ENCODE results near the gene CAT. TPM values are rescaled to one million over a fixed set of nuclear protein-coding genes. Genes with fewer than 3 reads are reported as not detected.

The CAT gene
- polyA plus RNA-seq, 1 of the 3 experiments (the other 2 are of a cell fraction) = 26.6 TPM

DNA sequence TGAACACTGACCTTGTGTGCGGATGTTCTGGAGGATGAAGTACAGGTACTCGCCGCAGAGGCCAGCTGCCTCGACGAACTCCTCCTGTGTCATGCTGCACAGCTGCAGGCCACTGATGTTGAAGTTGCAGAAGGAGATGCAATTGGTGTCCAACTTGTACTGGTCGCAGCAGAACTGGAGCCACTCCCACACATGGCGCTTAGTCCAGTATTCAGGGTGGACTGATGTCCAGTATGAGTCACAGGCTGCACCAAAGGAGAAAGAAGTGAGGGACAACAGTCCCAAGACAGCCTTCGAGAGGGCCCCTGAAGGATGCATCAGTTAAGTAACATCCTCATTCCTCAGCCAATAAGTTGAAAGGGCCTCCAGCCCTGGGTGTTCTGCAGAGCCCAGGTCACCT lies 54.7 kb downstream of the CAT start:
- Histone ChIP-seq H4K20me1 (ENCODE audit: insufficient read depth) (no peaks in the 10 kb centered on the region), H3K4me3 (ENCODE audit: low read depth in 2 of 2, low read length in 1 of 2) (no peak overlapping the region), H3K4me1 (ENCODE audit: control insufficient read depth in 1 of 2, insufficient read depth in 2 of 2, low read depth in 1 of 2, low read length in 1 of 2) (no peaks in the 10 kb centered on the region; a peak in 1 of 4 replicates), H2AFZ (ENCODE audit: low read depth) (no peak overlapping the region), H3K79me2 (ENCODE audit: insufficient read depth) (no peaks in the 10 kb centered on the region), H3K9ac (no peak overlapping the region), H3K9me2 (no peaks in the 10 kb centered on the region), H3K27me3 (ENCODE audit: insufficient read depth) (no peaks in the 10 kb centered on the region; the same call in 1 of the 2 replicates), H3F3A (replicated peaks; ENCODE audit: insufficient read depth) (no peaks in the 10 kb centered on the region), H3K36me3 (replicated peaks in 1 of 2; ENCODE audit: control insufficient read depth in 1 of 2, insufficient read depth in 2 of 2, low read length in 1 of 2) (no peaks in the 10 kb centered on the region), H3K27ac (ENCODE audit: low read depth in 2 of 2, low read length in 1 of 2) (no peak overlapping the region), H3K9me3 (no peaks in the 10 kb centered on the region), H3K4me2 (no peak overlapping the region)
- 58% methylated on average over 3 of the region's 8 CpGs for WGBS (ENCODE audit: low lambda C conversion rate)
- ChIA-PET CTCF (interaction anchor here (0.6 to 4.1 kb wide), 29 partner anchors 9 to 636 kb away, joined by 3 to 68 read pairs (median 8); partner anchors contain the start of genes CAT and ELF5), POLR2A (no interaction called here)
- TF ChIP-seq SIN3A (IDR thresholded peaks at IDR 0.05; ENCODE audit: borderline replicate concordance, low read depth, low read length) (no peak), RFX5 (IDR thresholded peaks at IDR 0.05; ENCODE audit: low read length) (no peak), YY1 (IDR thresholded peaks at IDR 0.05; ENCODE audit: low read depth) (no peak), EP300 (IDR thresholded peaks at IDR 0.05; ENCODE audit: borderline replicate concordance in 1 of 2, low read depth in 1 of 2, low read length in 1 of 2) (no peak), FOSL2 (IDR thresholded peaks at IDR 0.05; ENCODE audit: borderline replicate concordance, low read depth) (no peak), GATA2 (CRISPR knock-in tag; IDR thresholded peaks at IDR 0.05) (no peak), CHD2 (IDR thresholded peaks at IDR 0.05; ENCODE audit: low read length, partially characterized antibody) (no peak), ELF1 (IDR thresholded peaks at IDR 0.05) (no peak), EZH2phosphoT487 (IDR thresholded peaks at IDR 0.05; ENCODE audit: borderline replicate concordance, low read depth) (no peak), RXRA (IDR thresholded peaks at IDR 0.05; ENCODE audit: borderline replicate concordance, low read depth) (no peak), FOXM1 (IDR thresholded peaks at IDR 0.05; ENCODE audit: low read depth) (no peak)
- TF ChIP-seq, protein P1, sequence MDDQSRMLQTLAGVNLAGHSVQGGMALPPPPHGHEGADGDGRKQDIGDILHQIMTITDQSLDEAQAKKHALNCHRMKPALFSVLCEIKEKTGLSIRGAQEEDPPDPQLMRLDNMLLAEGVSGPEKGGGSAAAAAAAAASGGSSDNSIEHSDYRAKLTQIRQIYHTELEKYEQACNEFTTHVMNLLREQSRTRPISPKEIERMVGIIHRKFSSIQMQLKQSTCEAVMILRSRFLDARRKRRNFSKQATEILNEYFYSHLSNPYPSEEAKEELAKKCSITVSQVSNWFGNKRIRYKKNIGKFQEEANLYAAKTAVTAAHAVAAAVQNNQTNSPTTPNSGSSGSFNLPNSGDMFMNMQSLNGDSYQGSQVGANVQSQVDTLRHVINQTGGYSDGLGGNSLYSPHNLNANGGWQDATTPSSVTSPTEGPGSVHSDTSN (IDR thresholded peaks at IDR 0.05) = no peak
- TF ChIP-seq, protein P2, sequence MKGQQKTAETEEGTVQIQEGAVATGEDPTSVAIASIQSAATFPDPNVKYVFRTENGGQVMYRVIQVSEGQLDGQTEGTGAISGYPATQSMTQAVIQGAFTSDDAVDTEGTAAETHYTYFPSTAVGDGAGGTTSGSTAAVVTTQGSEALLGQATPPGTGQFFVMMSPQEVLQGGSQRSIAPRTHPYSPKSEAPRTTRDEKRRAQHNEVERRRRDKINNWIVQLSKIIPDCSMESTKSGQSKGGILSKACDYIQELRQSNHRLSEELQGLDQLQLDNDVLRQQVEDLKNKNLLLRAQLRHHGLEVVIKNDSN (IDR thresholded peaks at IDR 0.05; ENCODE audit: borderline replicate concordance, low read depth) = no peak
- TF ChIP-seq, protein P3, sequence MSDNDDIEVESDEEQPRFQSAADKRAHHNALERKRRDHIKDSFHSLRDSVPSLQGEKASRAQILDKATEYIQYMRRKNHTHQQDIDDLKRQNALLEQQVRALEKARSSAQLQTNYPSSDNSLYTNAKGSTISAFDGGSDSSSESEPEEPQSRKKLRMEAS (IDR thresholded peaks at IDR 0.05; ENCODE audit: low read depth) = no peak
- DNase-seq = no peak

DNA sequence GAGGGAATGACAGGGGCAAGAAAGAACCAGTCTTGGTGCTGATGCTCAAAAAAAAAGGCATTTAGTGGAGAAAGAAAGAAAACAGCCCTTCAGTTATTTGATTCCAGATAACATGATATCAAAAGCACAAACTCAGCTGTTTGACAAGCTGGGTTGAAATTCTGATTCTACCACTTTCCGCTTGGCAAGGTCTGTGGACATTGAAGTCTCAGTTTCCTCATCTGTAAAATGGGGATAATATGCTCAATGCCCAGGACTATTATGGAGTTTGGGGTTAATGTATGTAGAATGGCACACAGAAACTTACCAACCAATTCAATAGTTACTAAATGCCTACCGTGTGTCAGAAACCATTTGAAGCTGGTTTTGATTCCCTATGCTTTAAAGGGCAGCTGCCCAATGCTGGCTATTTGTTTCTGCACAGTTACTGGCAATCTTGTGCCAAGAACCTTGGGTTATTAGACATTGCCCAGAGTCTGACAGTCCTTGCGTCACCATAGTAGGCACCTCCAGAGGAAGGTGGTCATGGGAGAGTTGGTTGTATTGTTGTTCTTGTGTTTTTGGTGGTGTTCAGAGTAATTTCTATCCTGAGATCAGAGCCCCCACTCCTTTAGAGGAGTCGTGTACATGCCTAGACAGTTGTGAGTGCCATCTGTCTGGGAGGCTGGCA lies 55.3 kb downstream of the CAT start:
- no peaks in the 10 kb centered on the region; a peak in 1 of 4 replicates for H3K4me1 ChIP-seq (ENCODE audit: control insufficient read depth in 1 of 2, insufficient read depth in 2 of 2, low read depth in 1 of 2, low read length in 1 of 2)
- H2AFZ ChIP-seq (ENCODE audit: low read depth) = no peak overlapping the region
- no peak overlapping the region for H3K4me3 ChIP-seq (ENCODE audit: low read depth in 2 of 2, low read length in 1 of 2)
- H3F3A ChIP-seq (replicated peaks; ENCODE audit: insufficient read depth) = no peaks in the 10 kb centered on the region
- ChIA-PET POLR2A (no interaction called here), CTCF (interaction anchor here (0.8 to 4.1 kb wide), 15 partner anchors 8 to 329 kb away, joined by 3 to 68 read pairs (median 12); no protein-coding TSS in a partner anchor)
- DNase-seq = no peak
- no peaks in the 10 kb centered on the region for H3K36me3 ChIP-seq (replicated peaks in 1 of 2; ENCODE audit: control insufficient read depth in 1 of 2, insufficient read depth in 2 of 2, low read length in 1 of 2)
- WGBS (ENCODE audit: low lambda C conversion rate) = 50% methylated on average over 4 of the region's 4 CpGs
- H3K79me2 ChIP-seq (ENCODE audit: insufficient read depth) = no peaks in the 10 kb centered on the region
- no peak overlapping the region for H3K9ac ChIP-seq
- TF ChIP-seq ELF1 (IDR thresholded peaks at IDR 0.05) = no peak
- TF ChIP-seq RAD21 (IDR thresholded peaks at IDR 0.05; ENCODE audit: low read length) = no peak
- TF ChIP-seq GATA2 (CRISPR knock-in tag; IDR thresholded peaks at IDR 0.05) = no peak
- no peaks in the 10 kb centered on the region for H3K9me3 ChIP-seq
- H3K4me2 ChIP-seq = no peak overlapping the region
- no peaks in the 10 kb centered on the region; the same call in 1 of the 2 replicates for H3K27me3 ChIP-seq (ENCODE audit: insufficient read depth)
- no peaks in the 10 kb centered on the region for H4K20me1 ChIP-seq (ENCODE audit: insufficient read depth)
- H3K9me2 ChIP-seq = no peaks in the 10 kb centered on the region
- no peak overlapping the region for H3K27ac ChIP-seq (ENCODE audit: low read depth in 2 of 2, low read length in 1 of 2)
